ENCODE data around the gene EXOC2.

DNA sequence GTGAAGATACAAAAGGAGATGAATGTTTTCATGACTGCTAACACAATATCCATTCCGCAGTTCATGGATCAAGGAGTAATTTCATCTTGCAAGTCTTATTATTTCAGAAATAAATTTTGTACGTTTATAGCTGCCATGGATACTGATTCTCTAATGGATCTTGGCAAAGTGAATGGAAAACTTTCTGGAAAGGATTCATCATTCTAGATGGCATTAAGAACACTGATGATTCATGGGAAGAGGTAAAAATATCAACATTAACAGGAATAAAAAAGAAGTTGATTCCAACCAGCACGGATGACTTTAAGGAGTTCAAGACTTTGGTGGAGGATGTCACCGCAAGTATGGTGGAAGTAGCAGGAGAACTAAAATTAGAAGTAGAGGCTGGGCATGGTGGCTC lies 38.8 kb downstream of the EXOC2 start:
- TF ChIP-seq POLR2A (IDR thresholded peaks at IDR 0.05) (no peak), CTCF (IDR thresholded peaks at IDR 0.05) (no peak)
